Measurements from ENCODE around the gene BBS9. TPM values are rescaled to one million over a fixed set of nuclear protein-coding genes. Genes with fewer than 3 reads are reported as not detected.
"Not testable (repeated sequence)": the region's sequence is repeated elsewhere in the genome, so short reads cannot be mapped to it uniquely, and the experiment has no call there.

Gene BBS9
- total RNA-seq, 1 donor, result 29.5 TPM

- Histone ChIP-seq H3K4me3 (ENCODE audit: low read length) (no peak overlapping the region), H3K4me1 (ENCODE audit: insufficient read depth, low read length) (no peaks in the 10 kb centered on the region), H3K27me3 (ENCODE audit: insufficient read depth, low read length) (no peaks in the 10 kb centered on the region), H3K9me3 (ENCODE audit: low read depth, low read length) (no peaks in the 10 kb centered on the region)
These were observed 336.8 kb downstream of the BBS9 start for GRCh38 chr7:33466203-33466602.

DNA sequence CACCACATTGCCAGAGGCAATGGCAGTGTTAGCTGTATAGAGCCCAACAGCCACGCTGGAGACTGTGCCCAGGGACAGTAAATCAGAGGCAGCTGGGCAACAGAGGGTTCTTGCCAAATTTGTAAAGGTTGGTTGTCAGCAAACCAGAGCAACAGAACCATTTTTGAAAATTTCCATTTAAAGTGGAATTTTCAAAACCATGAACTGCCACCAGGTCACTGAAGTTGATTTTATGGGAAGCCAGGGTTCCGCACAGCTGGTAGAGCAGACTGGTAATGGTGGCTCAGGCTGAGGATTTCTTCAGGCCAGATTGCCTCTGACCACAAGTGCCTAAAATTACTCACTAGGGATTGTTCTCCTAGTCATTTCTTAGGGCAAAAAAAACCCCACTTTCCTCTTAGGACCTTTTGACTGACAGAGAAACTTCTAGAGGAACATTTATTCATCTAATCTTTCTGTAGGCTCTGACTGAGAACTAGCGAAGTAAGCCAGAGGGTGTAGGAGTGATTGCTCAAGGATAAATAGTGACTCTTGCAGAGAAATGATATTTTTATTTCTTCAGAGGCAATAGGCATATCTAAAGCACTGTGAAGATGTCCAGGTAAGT, 342.4 kb downstream of the BBS9 start:
- H3K4me1 ChIP-seq (ENCODE audit: insufficient read depth, low read length), result no peaks in the 10 kb centered on the region
- H3K4me3 ChIP-seq (ENCODE audit: low read length), result no peak overlapping the region
- H3K27me3 ChIP-seq (ENCODE audit: insufficient read depth, low read length), result no peaks in the 10 kb centered on the region
- no peaks in the 10 kb centered on the region for H3K9me3 ChIP-seq (ENCODE audit: low read depth, low read length)

DNA sequence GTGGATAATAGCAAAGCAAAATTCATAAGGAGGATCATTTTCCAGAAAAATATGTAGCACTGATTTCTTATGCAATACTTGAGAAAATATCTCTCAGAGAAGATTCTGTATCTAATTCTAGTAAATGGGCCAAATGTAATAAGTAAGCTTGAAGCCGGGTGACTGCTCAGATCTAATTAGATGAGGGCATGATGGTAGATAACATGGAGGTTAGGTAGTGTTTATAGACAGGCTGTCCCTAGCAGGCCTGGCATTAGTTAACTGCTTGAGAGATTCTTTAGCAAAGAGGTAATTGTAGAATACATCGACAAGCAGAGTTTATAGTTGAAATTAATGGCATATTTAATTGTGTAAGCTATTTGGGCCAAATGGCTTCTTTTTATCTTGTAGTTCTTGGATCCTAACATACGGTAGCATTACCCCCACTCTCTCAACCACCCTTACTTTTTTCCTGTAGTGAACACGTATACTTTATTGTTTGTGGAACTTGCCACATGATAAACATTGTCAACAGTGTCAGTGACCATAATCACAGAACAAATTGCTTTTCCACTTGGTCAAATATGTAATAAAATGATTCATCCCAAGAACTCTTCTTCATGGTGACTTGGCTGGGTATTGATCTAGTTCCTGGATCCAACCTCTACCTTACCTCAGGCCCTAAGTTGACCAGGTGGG, 343.1 kb downstream of the BBS9 start:
- no peak overlapping the region for H3K4me3 ChIP-seq (ENCODE audit: low read length)

GRCh38 chr7:33477719-33478480, 348.5 kb downstream of the BBS9 start:
- Histone ChIP-seq H3K27me3 (ENCODE audit: insufficient read depth, low read length) (no peaks in the 10 kb centered on the region), H3K4me1 (ENCODE audit: insufficient read depth, low read length) (no peaks in the 10 kb centered on the region), H3K9me3 (ENCODE audit: low read depth, low read length) (no peaks in the 10 kb centered on the region), H3K4me3 (ENCODE audit: low read length) (no peak overlapping the region)

More for the DNA sequence above, 343.1 kb downstream of the BBS9 start:
- no peaks in the 10 kb centered on the region for H3K9me3 ChIP-seq (ENCODE audit: low read depth, low read length)
- no peaks in the 10 kb centered on the region for H3K27me3 ChIP-seq (ENCODE audit: insufficient read depth, low read length)
- no peaks in the 10 kb centered on the region for H3K4me1 ChIP-seq (ENCODE audit: insufficient read depth, low read length)

DNA sequence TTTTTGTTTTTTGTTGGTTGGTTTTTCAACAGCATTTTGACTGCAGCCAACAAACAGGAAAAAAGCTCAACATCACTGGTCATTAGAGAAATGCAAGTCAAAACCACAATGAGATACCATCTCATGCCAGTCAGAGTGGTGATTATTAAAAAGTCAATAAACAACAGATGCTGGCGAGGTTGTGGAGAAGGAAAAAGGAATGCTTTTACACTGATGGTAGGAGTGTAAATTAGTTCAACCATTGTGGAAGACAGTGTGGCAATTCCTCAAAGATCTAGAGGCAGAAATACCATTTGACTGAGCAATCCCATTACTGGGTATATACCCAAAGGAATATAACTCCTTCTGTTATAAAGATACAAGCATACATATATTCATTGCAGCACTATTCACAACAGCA, 355.1 kb downstream of the BBS9 start:
- H3K4me1 ChIP-seq (ENCODE audit: insufficient read depth, low read length); H3K4me3 ChIP-seq (ENCODE audit: low read length); H3K27me3 ChIP-seq (ENCODE audit: insufficient read depth, low read length); H3K9me3 ChIP-seq (ENCODE audit: low read depth, low read length): not testable (repeated sequence)

GRCh38 chr7:33485747-33486493, 356.6 kb downstream of the BBS9 start:
- Histone ChIP-seq H3K4me3 (ENCODE audit: low read length) (no peak overlapping the region), H3K4me1 (ENCODE audit: insufficient read depth, low read length) (no peaks in the 10 kb centered on the region), H3K9me3 (ENCODE audit: low read depth, low read length) (no peaks in the 10 kb centered on the region), H3K27me3 (ENCODE audit: insufficient read depth, low read length) (no peaks in the 10 kb centered on the region)

DNA sequence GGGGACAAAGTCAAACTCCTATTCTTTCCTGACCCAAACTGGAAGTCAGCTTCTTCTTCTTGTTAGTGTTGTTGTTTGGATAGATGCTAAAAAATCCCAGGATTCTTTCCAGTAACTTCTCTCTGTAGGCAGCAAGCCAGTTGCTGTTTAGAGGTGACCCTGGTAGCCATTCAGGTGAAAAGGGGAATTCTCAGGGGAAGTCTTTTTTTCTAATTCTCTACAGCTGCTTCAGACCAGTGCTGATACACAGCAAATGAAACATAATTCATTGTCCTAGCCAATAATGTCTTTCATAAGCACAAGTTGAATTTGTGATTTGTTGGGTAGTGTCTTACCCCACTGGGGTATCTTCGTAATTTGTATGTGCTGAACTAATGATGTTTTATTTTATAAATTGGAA, 357.3 kb downstream of the BBS9 start:
- Histone ChIP-seq H3K9me3 (ENCODE audit: low read depth, low read length) (no peaks in the 10 kb centered on the region), H3K27me3 (ENCODE audit: insufficient read depth, low read length) (no peaks in the 10 kb centered on the region), H3K4me3 (ENCODE audit: low read length) (no peak overlapping the region), H3K4me1 (ENCODE audit: insufficient read depth, low read length) (no peaks in the 10 kb centered on the region)

GRCh38 chr7:33487998-33488682, 358.8 kb downstream of the BBS9 start:
- H3K27me3 ChIP-seq (ENCODE audit: insufficient read depth, low read length), result no peaks in the 10 kb centered on the region
- no peaks in the 10 kb centered on the region for H3K4me1 ChIP-seq (ENCODE audit: insufficient read depth, low read length)
- no peaks in the 10 kb centered on the region for H3K9me3 ChIP-seq (ENCODE audit: low read depth, low read length)

GRCh38 chr7:33494474-33494873, 365.1 kb downstream of the BBS9 start:
- H3K4me3 ChIP-seq (ENCODE audit: low read length), result no peak overlapping the region
- no peaks in the 10 kb centered on the region for H3K27me3 ChIP-seq (ENCODE audit: insufficient read depth, low read length)
- H3K4me1 ChIP-seq (ENCODE audit: insufficient read depth, low read length), result no peaks in the 10 kb centered on the region
- no peaks in the 10 kb centered on the region for H3K9me3 ChIP-seq (ENCODE audit: low read depth, low read length)

More at GRCh38 chr7:33487998-33488682, 358.8 kb downstream of the BBS9 start:
- H3K4me3 ChIP-seq (ENCODE audit: low read length), result no peak overlapping the region

DNA sequence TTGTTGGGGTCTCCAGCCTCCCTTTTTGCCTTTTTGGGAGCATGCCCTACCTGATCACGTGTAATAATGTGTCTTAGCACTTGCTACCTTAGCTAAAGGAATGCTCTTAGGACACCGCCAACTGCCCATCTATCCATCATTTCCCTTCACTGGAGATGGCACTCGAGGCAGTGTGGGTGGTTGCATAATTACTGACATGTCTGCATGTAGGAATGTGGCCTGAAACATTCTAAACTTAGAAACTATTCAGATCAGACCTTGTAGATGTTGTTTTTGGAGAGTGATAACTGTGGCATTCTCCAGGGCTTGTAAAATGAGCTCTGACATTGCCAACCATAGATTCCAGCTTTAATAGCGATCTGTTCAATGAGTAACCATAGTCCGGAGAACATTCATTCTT, 365.8 kb downstream of the BBS9 start:
- H3K4me1 ChIP-seq (ENCODE audit: insufficient read depth, low read length), result no peaks in the 10 kb centered on the region
- no peak overlapping the region for H3K4me3 ChIP-seq (ENCODE audit: low read length)
- no peaks in the 10 kb centered on the region for H3K27me3 ChIP-seq (ENCODE audit: insufficient read depth, low read length)

GRCh38 chr7:33497051-33497450, 367.7 kb downstream of the BBS9 start:
- H3K27me3 ChIP-seq (ENCODE audit: insufficient read depth, low read length), result no peaks in the 10 kb centered on the region
- no peaks in the 10 kb centered on the region for H3K4me1 ChIP-seq (ENCODE audit: insufficient read depth, low read length)
- no peak overlapping the region for H3K4me3 ChIP-seq (ENCODE audit: low read length)
- H3K9me3 ChIP-seq (ENCODE audit: low read depth, low read length), result no peaks in the 10 kb centered on the region

More for the DNA sequence above, 365.8 kb downstream of the BBS9 start:
- H3K9me3 ChIP-seq (ENCODE audit: low read depth, low read length), result no peaks in the 10 kb centered on the region

DNA sequence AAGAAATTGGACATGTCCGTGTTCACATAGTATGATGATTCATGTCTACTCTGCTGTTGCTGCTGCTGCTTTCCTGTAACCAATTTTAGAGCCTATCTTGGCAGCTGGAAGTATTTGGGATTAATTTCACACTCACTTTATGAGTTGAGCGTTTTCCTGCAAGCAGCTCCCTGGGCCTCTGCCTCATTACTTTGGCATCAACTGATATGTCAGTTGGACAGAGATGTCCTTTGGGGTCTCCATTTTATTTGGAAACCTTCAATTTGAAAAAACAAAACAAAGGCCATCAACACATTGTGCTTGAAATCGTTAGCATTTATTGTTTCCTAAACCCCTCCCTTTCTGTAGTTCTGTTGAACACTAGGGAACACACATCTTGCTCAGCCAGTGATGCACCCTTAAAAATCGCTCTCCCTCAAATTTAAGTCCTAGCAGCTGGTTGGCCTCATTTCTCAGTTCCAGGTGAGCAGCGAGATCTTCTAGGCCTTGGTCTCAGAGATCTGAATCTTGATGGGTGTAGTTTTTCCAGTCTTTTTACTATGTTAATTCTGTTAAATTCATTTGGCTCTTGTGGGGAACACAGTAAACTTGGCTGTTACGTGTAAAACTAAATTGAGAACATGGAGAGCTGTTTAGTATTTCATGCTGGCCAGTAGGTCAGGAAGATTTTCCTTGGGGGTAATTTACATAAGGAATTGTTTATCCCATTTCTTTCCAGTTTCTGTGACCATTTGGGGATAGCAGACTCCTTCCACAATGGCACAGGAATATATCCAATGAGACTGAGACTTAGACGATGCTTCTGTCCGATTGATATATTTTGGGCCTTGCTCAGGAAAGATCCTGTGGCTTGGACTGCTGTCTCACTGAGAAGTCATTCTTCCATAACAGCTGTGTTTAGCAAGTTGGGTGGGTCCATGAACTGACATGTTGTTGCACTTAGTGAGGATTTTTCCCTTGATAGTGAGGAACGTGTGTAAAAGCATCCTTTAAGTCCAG, 371.6 kb downstream of the BBS9 start:
- no peak overlapping the region for H3K4me3 ChIP-seq (ENCODE audit: low read length)
- H3K27me3 ChIP-seq (ENCODE audit: insufficient read depth, low read length), result no peaks in the 10 kb centered on the region
- H3K4me1 ChIP-seq (ENCODE audit: insufficient read depth, low read length), result no peaks in the 10 kb centered on the region
- no peaks in the 10 kb centered on the region for H3K9me3 ChIP-seq (ENCODE audit: low read depth, low read length)

GRCh38 chr7:33503014-33503413, 373.6 kb downstream of the BBS9 start:
- Histone ChIP-seq H3K9me3 (ENCODE audit: low read depth, low read length) (no peaks in the 10 kb centered on the region), H3K4me3 (ENCODE audit: low read length) (no peak overlapping the region), H3K27me3 (ENCODE audit: insufficient read depth, low read length) (no peaks in the 10 kb centered on the region), H3K4me1 (ENCODE audit: insufficient read depth, low read length) (no peaks in the 10 kb centered on the region)

GRCh38 chr7:33503736-33504135, 374.4 kb downstream of the BBS9 start:
- H3K4me3 ChIP-seq (ENCODE audit: low read length), result no peak overlapping the region
- no peaks in the 10 kb centered on the region for H3K27me3 ChIP-seq (ENCODE audit: insufficient read depth, low read length)

More at GRCh38 chr7:33503736-33504135, 374.4 kb downstream of the BBS9 start:
- Histone ChIP-seq H3K9me3 (ENCODE audit: low read depth, low read length) (no peaks in the 10 kb centered on the region), H3K4me1 (ENCODE audit: insufficient read depth, low read length) (no peaks in the 10 kb centered on the region)
